GM18505 (cell line): ENCODE measurements around the gene CLCNKA.

ENCODE experiments used
- ATAC-seq: cut with Tn5 transposase; IDR thresholded peaks from one replicate; pipeline ENCODE4 v1.9.1; 2021; ENCODE audit not compliant: unreplicated experiment
- POLR2A ChIP-seq: IDR thresholded peaks from 4 replicates; pipeline ENCODE4 v1.6.1; 2011; ENCODE audit warnings: borderline replicate concordance; ENCODE audit not compliant: insufficient read depth, insufficient read length; ENCODE audit errors: extremely low read depth

CLCNKA gene

GRCh38 chr1:16063226-16063829 lies 41.5 kb downstream of the CLCNKA start:
- TF ChIP-seq POLR2A = no peak

GRCh38 chr1:16063921-16064320 lies 42.1 kb downstream of the CLCNKA start:
- ATAC-seq = no peak
- no peak for TF ChIP-seq POLR2A

More at GRCh38 chr1:16063226-16063829, 41.5 kb downstream of the CLCNKA start:
- ATAC-seq = no peak

- no peak for ATAC-seq
- TF ChIP-seq POLR2A = no peak
These were observed 42.9 kb downstream of the CLCNKA start for GRCh38 chr1:16064536-16065268.

GRCh38 chr1:16065269-16065576 lies 43.4 kb downstream of the CLCNKA start:
- TF ChIP-seq POLR2A = no peak
- no peak for ATAC-seq

- ATAC-seq = no peak
- TF ChIP-seq POLR2A = no peak
These were observed 44.4 kb downstream of the CLCNKA start for GRCh38 chr1:16066245-16066644.

GRCh38 chr1:16067127-16067768 lies 45.4 kb downstream of the CLCNKA start:
- ATAC-seq = no peak
- TF ChIP-seq POLR2A = no peak

GRCh38 chr1:16067933-16068332 lies 46.1 kb downstream of the CLCNKA start:
- TF ChIP-seq POLR2A = no peak
- ATAC-seq = no peak

GRCh38 chr1:16068356-16069270 lies 46.8 kb downstream of the CLCNKA start:
- ATAC-seq = no peak

GRCh38 chr1:16070640-16071355 lies 49.0 kb downstream of the CLCNKA start:
- ATAC-seq = no peak
- TF ChIP-seq POLR2A = no peak

More at GRCh38 chr1:16068356-16069270, 46.8 kb downstream of the CLCNKA start:
- TF ChIP-seq POLR2A = no peak

- ATAC-seq = no peak
- TF ChIP-seq POLR2A = no peak
These were observed 49.8 kb downstream of the CLCNKA start for GRCh38 chr1:16071614-16072013.

GRCh38 chr1:16072095-16072494 lies 50.3 kb downstream of the CLCNKA start:
- no peak for TF ChIP-seq POLR2A
- ATAC-seq = no peak

- ATAC-seq = no peak
- TF ChIP-seq POLR2A = no peak
These were observed 51.0 kb downstream of the CLCNKA start for GRCh38 chr1:16072616-16073484.

- TF ChIP-seq POLR2A = no peak
- ATAC-seq = no peak
These were observed 51.8 kb downstream of the CLCNKA start, which contains the start of gene FAM131C for GRCh38 chr1:16073490-16074119. FAM131C (minus strand) TSS chr1:16073651; CDS start chr1:16073442, 209 bp downstream.
